Endothelial cell of umbilical vein (primary cell): Measurements from ENCODE around the gene KRTAP22-1. TPM values are rescaled to one million over a fixed set of nuclear protein-coding genes. Genes with fewer than 3 reads are reported as not detected.

ENCODE experiments used
- BruUV-seq: library from RNA; stranded (reverse); fragments of 400-500 nt; replicated peaks from 2 replicates; lab custom pipeline; 2021; lab: Mats Ljungman, UMichigan
- CTCF ChIA-PET: fragments of 300-600, 350-600 bp; sonication (Branson Sonifier 250); formaldehyde crosslinking; loops from one replicate; lab custom pipeline; 2021; ENCODE audit warnings: antibody characterized with exemption, inconsistent platforms; lab: Charles Lee
- POLR2A ChIA-PET: fragments of 300-600, 350-600 bp; sonication (Branson Sonifier 250); formaldehyde crosslinking; loops from one replicate; lab custom pipeline; 2021; ENCODE audit warnings: antibody characterized with exemption, inconsistent platforms; lab: Charles Lee
- DNase-seq: peaks from one replicate; pipeline ENCODE4 v3.0.0-alpha.2; 2011; ENCODE audit warnings: low read depth, low spot score
- FAIRE-seq: peaks from 2 replicates; lab custom pipeline; 2011; peaks lifted over from hg19 to GRCh38; lab: Jason Lieb, UNC
- H2AFZ ChIP-seq: 2 replicates; pipeline ENCODE4 v1.6.0; 2012; ENCODE audit warnings: low read depth, low read length, control low read depth, inconsistent platforms
- H3K27ac ChIP-seq: 2 replicates; pipeline ENCODE4 v1.5.1; 2011; ENCODE audit warnings: low read depth, mild to moderate bottlenecking, control low read depth, low read length, moderate library complexity; ENCODE audit not compliant: insufficient read depth
- H3K27me3 ChIP-seq, 2 experiments: 2 replicates each; pipeline versions ENCODE4 v1.6.0 to v1.6.1; 2011; ENCODE audit warnings: low read length in 2 of 2, mixed read lengths in 1 of 2; ENCODE audit not compliant: control insufficient read depth in 2 of 2, insufficient read depth in 2 of 2
- H3K36me3 ChIP-seq, 2 experiments: 2 replicates in 1 of 2; 3 replicates in 1 of 2; pipeline ENCODE4 v1.5.1; 2011; ENCODE audit warnings: low read length in 2 of 2, mild to moderate bottlenecking in 1 of 2, moderate library complexity in 1 of 2; ENCODE audit not compliant: control insufficient read depth in 2 of 2, insufficient read depth in 2 of 2; ENCODE audit errors: extremely low read depth in 1 of 2
- H3K4me1 ChIP-seq: 3 replicates; pipeline ENCODE4 v1.5.1; 2011; ENCODE audit warnings: mild to moderate bottlenecking, low read length; ENCODE audit not compliant: control insufficient read depth, insufficient read depth; ENCODE audit errors: extremely low read depth
- H3K4me2 ChIP-seq: 2 replicates; pipeline ENCODE4 v1.6.1; 2011; ENCODE audit warnings: low read length, control low read depth, mixed read lengths; ENCODE audit not compliant: insufficient read depth
- H3K4me3 ChIP-seq, 3 experiments: fragments of 200-600 bp in 1 of 3; sonication (generic), shearing (Covaris generic) in 1 of 3; replicated peaks in 1 of 3; 2 replicates each; pipeline ENCODE4 v1.5.1; 2011 to 2016; ENCODE audit warnings: control low read depth in 3 of 3, low read length in 3 of 3, mild to moderate bottlenecking in 2 of 3, inconsistent platforms in 1 of 3, low read depth in 1 of 3, moderate library complexity in 1 of 3; ENCODE audit not compliant: insufficient read depth in 1 of 3
- H3K79me2 ChIP-seq: 2 replicates; pipeline ENCODE4 v1.6.0; 2012; ENCODE audit warnings: low read length, inconsistent platforms; ENCODE audit not compliant: control insufficient read depth, insufficient read depth
- H3K9ac ChIP-seq: replicated peaks from 2 replicates; pipeline ENCODE3; 2011; ENCODE audit warnings: low read length, control low read depth; ENCODE audit not compliant: insufficient read depth; ENCODE audit errors: extremely low read depth
- H3K9me1 ChIP-seq: replicated peaks from 3 replicates; pipeline ENCODE4 v1.6.0; 2011; ENCODE audit warnings: mild to moderate bottlenecking, low read length; ENCODE audit not compliant: control insufficient read depth, insufficient read depth; ENCODE audit errors: extremely low read depth
- H3K9me3 ChIP-seq: replicated peaks from 2 replicates; pipeline ENCODE4 v1.5.1; 2012; ENCODE audit warnings: low read length, inconsistent platforms; ENCODE audit not compliant: control insufficient read depth, insufficient read depth
- H4K20me1 ChIP-seq: replicated peaks from 2 replicates; pipeline ENCODE3; 2011; ENCODE audit warnings: mild to moderate bottlenecking, low read length; ENCODE audit not compliant: control insufficient read depth, insufficient read depth; ENCODE audit errors: extremely low read depth
- CTCF ChIP-seq, 2 donors: IDR thresholded peaks; 1 replicate in 1 of 2; 2 replicates in 1 of 2; pipeline ENCODE4 v1.5.1; 2011; ENCODE audit warnings: low read length in 2 of 2, mild to moderate bottlenecking in 2 of 2, moderate library complexity in 2 of 2, control low read depth in 1 of 2, inconsistent platforms in 1 of 2, low read depth in 1 of 2; ENCODE audit not compliant: insufficient read depth in 1 of 2; ENCODE audit errors: extremely low read depth in 1 of 2
- EZH2 ChIP-seq: IDR thresholded peaks from 2 replicates; pipeline ENCODE4 v1.6.1; 2012; ENCODE audit warnings: borderline replicate concordance, low read depth, mild to moderate bottlenecking, moderate library complexity, low read length, inconsistent platforms; ENCODE audit not compliant: severe bottlenecking
- FOS ChIP-seq: IDR thresholded peaks from 2 replicates; pipeline ENCODE4 v1.6.1; 2011; ENCODE audit warnings: mild to moderate bottlenecking, low read length, moderate library complexity, borderline replicate concordance; ENCODE audit not compliant: insufficient read depth
- GATA2 ChIP-seq: IDR thresholded peaks from 2 replicates; pipeline ENCODE4 v1.7.0; 2011; ENCODE audit warnings: low read depth, mild to moderate bottlenecking, moderate library complexity, mixed read lengths, low read length; ENCODE audit not compliant: insufficient read length, insufficient read depth
- JUN ChIP-seq: IDR thresholded peaks from 2 replicates; pipeline ENCODE4 v1.6.1; 2011; ENCODE audit warnings: borderline replicate concordance, low read depth; ENCODE audit not compliant: insufficient read length, insufficient read depth
- MAX ChIP-seq: IDR thresholded peaks from 2 replicates; pipeline ENCODE4 v1.6.1; 2011; ENCODE audit not compliant: insufficient read depth, insufficient read length
- MYC ChIP-seq: IDR thresholded peaks from one replicate; pipeline ENCODE4 v1.6.1; 2011; ENCODE audit warnings: mild to moderate bottlenecking, low read depth, low read length
- POLR2A ChIP-seq: IDR thresholded peaks from 2 replicates; pipeline ENCODE4 v1.6.1; 2012; ENCODE audit warnings: low read depth, mild to moderate bottlenecking, control low read depth, low read length
- POLR2AphosphoS5 ChIP-seq: IDR thresholded peaks from 2 replicates; pipeline ENCODE4 v1.6.1; 2012; ENCODE audit warnings: low read depth, mild to moderate bottlenecking, control low read depth, low read length, moderate library complexity; ENCODE audit not compliant: insufficient read depth
- dilution Hi-C: fragments of 300-500 bp; cut with MboI; formaldehyde crosslinking; loops from one replicate; pipeline ENCODE4 v1.15.0; 2019; ENCODE audit warnings: low sequenced_read_pairs; ENCODE audit not compliant: extremely low pct_ligation_motif_present
- intact Hi-C: fragments of 100-400 bp; cut with micrococcal nuclease; formaldehyde crosslinking; loops from one replicate; pipeline ENCODE4 v1.10.0; 2022
- polyA plus RNA-seq, 4 experiments: library from polyadenylated mRNA; depleted of rRNA in 3 of 4; stranded (reverse) in 3 of 4; unstranded in 1 of 4; fragments of >200 nt; gene quantifications; 2 replicates each; pipeline versions ENCODE4 v1.2.1 to v1.2.3, GENCODE V29; 2011 to 2012; ENCODE audit warnings: missing spikeins in 1 of 4
- total RNA-seq: library from RNA; stranded (reverse); gene quantifications from 2 replicates; pipeline ENCODE4 v1.2.3, GENCODE V29; 2021

KRTAP22-1 gene
- total and polyA plus RNA-seq, 2 donors (not counting 3 experiments of a cell fraction or from before 2014, with no cell fraction given): not detected

DNA sequence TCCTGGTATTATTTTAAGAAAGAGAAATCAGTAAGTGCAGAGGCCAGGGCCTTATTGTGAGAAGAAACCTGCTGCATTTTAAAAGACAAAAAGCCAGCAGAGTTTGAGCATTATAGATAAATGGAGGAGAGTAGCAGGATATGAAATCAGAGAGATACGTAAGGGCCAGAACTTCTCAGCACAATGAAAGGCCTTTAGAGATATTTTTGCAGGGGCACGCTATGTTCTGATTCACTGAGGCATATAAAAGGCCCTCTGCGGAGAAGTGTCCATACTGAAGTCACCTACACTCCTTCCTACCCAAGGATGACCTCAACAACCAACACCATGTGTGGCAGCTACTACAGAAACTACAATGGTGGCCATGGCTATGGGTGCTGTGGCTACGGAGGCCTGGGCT lies 8.7 kb upstream of the KRTAP22-1 start, which contains the start of gene KRTAP6-3:
Gene KRTAP6-3, plus strand, starts transcription at position 301 of the 400 bp plus-strand sequence. Its CDS starts 6 bp downstream, at position 307.
- DNase-seq: no peak
- ChIA-PET POLR2A (no interaction called here), CTCF (no interaction called here)
- TF ChIP-seq GATA2 (no peak), MAX (no peak), POLR2A (no peak), EZH2 (no peak), POLR2AphosphoS5 (no peak), MYC (no peak), CTCF (IDR thresholded peaks at IDR 0.05; ENCODE audit: extremely low read depth in 1 of 2, insufficient read depth in 1 of 2, low read depth in 1 of 2, low read length in 2 of 2) (no peak), FOS (no peak), JUN (no peak)
- Histone ChIP-seq H3K4me3 (no peak within 1 kb of the TSS), H3K27me3 (no peaks in the 10 kb centered on the region), H3K79me2 (no peaks in the 10 kb centered on the region), H2AFZ (no peak within 1 kb of the TSS), H3K4me1 (no peaks in the 10 kb centered on the region), H3K27ac (no peak within 1 kb of the TSS), H3K36me3 (no peaks in the 10 kb centered on the region), H3K9me3 (peaks cover 6% of the 10 kb centered on the region), H3K9me1 (no peaks in the 10 kb centered on the region), H3K9ac (no peak within 1 kb of the TSS), H3K4me2 (no peak within 1 kb of the TSS), H4K20me1 (no peaks in the 10 kb centered on the region)
- no peak for FAIRE-seq
- no TSS peak for BruUV-seq
- dilution Hi-C loops: no loop called here
- intact Hi-C loops: no loop called here
